Measurements from ENCODE around the gene CNN3. TPM values are rescaled to one million over a fixed set of nuclear protein-coding genes. Genes with fewer than 3 reads are reported as not detected.

The CNN3 gene
- total RNA-seq, 2 experiments from 2014 or later: not detected

- H3K9me2 ChIP-seq (ENCODE audit: insufficient read depth, low read length): no peaks in the 10 kb centered on the region
- DNase-seq (ENCODE audit: low spot score): no peak
- no peak for TF ChIP-seq EZH2phosphoT487 (IDR thresholded peaks at IDR 0.05; ENCODE audit: borderline replicate concordance, low read depth, low read length)
- TF ChIP-seq, protein P1, sequence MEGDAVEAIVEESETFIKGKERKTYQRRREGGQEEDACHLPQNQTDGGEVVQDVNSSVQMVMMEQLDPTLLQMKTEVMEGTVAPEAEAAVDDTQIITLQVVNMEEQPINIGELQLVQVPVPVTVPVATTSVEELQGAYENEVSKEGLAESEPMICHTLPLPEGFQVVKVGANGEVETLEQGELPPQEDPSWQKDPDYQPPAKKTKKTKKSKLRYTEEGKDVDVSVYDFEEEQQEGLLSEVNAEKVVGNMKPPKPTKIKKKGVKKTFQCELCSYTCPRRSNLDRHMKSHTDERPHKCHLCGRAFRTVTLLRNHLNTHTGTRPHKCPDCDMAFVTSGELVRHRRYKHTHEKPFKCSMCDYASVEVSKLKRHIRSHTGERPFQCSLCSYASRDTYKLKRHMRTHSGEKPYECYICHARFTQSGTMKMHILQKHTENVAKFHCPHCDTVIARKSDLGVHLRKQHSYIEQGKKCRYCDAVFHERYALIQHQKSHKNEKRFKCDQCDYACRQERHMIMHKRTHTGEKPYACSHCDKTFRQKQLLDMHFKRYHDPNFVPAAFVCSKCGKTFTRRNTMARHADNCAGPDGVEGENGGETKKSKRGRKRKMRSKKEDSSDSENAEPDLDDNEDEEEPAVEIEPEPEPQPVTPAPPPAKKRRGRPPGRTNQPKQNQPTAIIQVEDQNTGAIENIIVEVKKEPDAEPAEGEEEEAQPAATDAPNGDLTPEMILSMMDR (conservative IDR thresholded peaks at IDR 0.05; ENCODE audit: low read length): no peak
- intact Hi-C loops (cut with micrococcal nuclease; ENCODE audit: unreplicated experiment): no loop called here
- no peak overlapping the region for H3K4me2 ChIP-seq (ENCODE audit: low read length)
- H3K9me3 ChIP-seq (ENCODE audit: low read length): no peaks in the 10 kb centered on the region
- H3K4me3 ChIP-seq (ENCODE audit: low read depth, low read length, poor library complexity, severe bottlenecking): no peak overlapping the region
- H3K36me3 ChIP-seq (ENCODE audit: insufficient read depth, low read length): no peaks in the 10 kb centered on the region
- H4K20me1 ChIP-seq (ENCODE audit: insufficient read depth, low read length): no peaks in the 10 kb centered on the region
- ChIA-PET CTCF (ENCODE audit: unreplicated experiment) (no interaction called here), POLR2A (interaction anchor here (0.9 kb wide), 1 partner anchor 15 kb away, joined by 3 read pairs; no protein-coding TSS in a partner anchor)
- no TSS peak for BruUV-seq (replicated peaks)
- H2AFZ ChIP-seq (ENCODE audit: low read length): no peak overlapping the region
- H3K4me1 ChIP-seq (ENCODE audit: insufficient read depth, low read length, poor library complexity, severe bottlenecking): no peaks in the 10 kb centered on the region
- H3K79me2 ChIP-seq (ENCODE audit: insufficient read depth, low read depth, low read length): no peaks in the 10 kb centered on the region
- no peak overlapping the region for H3K27ac ChIP-seq (ENCODE audit: low read depth, low read length, poor library complexity, severe bottlenecking)
These were observed 14.4 kb downstream of the CNN3 start for GRCh38 chr1:94912263-94913184.

GRCh38 chr1:94909486-94909885 is 17.4 kb downstream of the CNN3 start:
- no peaks in the 10 kb centered on the region for H3K36me3 ChIP-seq (ENCODE audit: insufficient read depth, low read length)
- H2AFZ ChIP-seq (ENCODE audit: low read length): no peak overlapping the region
- no peak overlapping the region for H3K4me3 ChIP-seq (ENCODE audit: low read depth, low read length, poor library complexity, severe bottlenecking)
- TF ChIP-seq, protein P1 (conservative IDR thresholded peaks at IDR 0.05; ENCODE audit: low read length): no peak
- no peak for TF ChIP-seq EZH2phosphoT487 (IDR thresholded peaks at IDR 0.05; ENCODE audit: borderline replicate concordance, low read depth, low read length)
- POLR2A ChIA-PET: interaction anchor here (0.5 kb wide), 1 partner anchor 65 kb away, joined by 3 read pairs; no protein-coding TSS in a partner anchor
- no peaks in the 10 kb centered on the region for H3K9me2 ChIP-seq (ENCODE audit: insufficient read depth, low read length)
- H3K4me1 ChIP-seq (ENCODE audit: insufficient read depth, low read length, poor library complexity, severe bottlenecking): no peaks in the 10 kb centered on the region
- H4K20me1 ChIP-seq (ENCODE audit: insufficient read depth, low read length): no peaks in the 10 kb centered on the region
- no peaks in the 10 kb centered on the region for H3K79me2 ChIP-seq (ENCODE audit: insufficient read depth, low read depth, low read length)
- H3K27ac ChIP-seq (ENCODE audit: low read depth, low read length, poor library complexity, severe bottlenecking): no peak overlapping the region
- no peak for DNase-seq (ENCODE audit: low spot score)
- H3K4me2 ChIP-seq (ENCODE audit: low read length): no peak overlapping the region
- CTCF ChIA-PET (ENCODE audit: unreplicated experiment): no interaction called here
- no peaks in the 10 kb centered on the region for H3K9me3 ChIP-seq (ENCODE audit: low read length)
- intact Hi-C loops (cut with micrococcal nuclease; ENCODE audit: unreplicated experiment): no loop called here
- no TSS peak for BruUV-seq (replicated peaks)

GRCh38 chr1:94908965-94909364 is 17.9 kb downstream of the CNN3 start:
- Histone ChIP-seq H3K4me1 (ENCODE audit: insufficient read depth, low read length, poor library complexity, severe bottlenecking) (no peaks in the 10 kb centered on the region), H2AFZ (ENCODE audit: low read length) (no peak overlapping the region), H4K20me1 (ENCODE audit: insufficient read depth, low read length) (no peaks in the 10 kb centered on the region), H3K4me3 (ENCODE audit: low read depth, low read length, poor library complexity, severe bottlenecking) (no peak overlapping the region), H3K79me2 (ENCODE audit: insufficient read depth, low read depth, low read length) (no peaks in the 10 kb centered on the region), H3K9me2 (ENCODE audit: insufficient read depth, low read length) (no peaks in the 10 kb centered on the region), H3K27ac (ENCODE audit: low read depth, low read length, poor library complexity, severe bottlenecking) (no peak overlapping the region), H3K36me3 (ENCODE audit: insufficient read depth, low read length) (no peaks in the 10 kb centered on the region), H3K9me3 (ENCODE audit: low read length) (no peaks in the 10 kb centered on the region), H3K4me2 (ENCODE audit: low read length) (no peak overlapping the region)
- no peak for DNase-seq (ENCODE audit: low spot score)
- CTCF ChIA-PET (ENCODE audit: unreplicated experiment): no interaction called here
- POLR2A ChIA-PET: no interaction called here
- no TSS peak for BruUV-seq (replicated peaks)
- TF ChIP-seq, protein P1 (conservative IDR thresholded peaks at IDR 0.05; ENCODE audit: low read length): no peak
- no peak for TF ChIP-seq EZH2phosphoT487 (IDR thresholded peaks at IDR 0.05; ENCODE audit: borderline replicate concordance, low read depth, low read length)
- intact Hi-C loops (cut with micrococcal nuclease; ENCODE audit: unreplicated experiment): no loop called here
